Measurements from ENCODE around the gene ARPP19. TPM values are rescaled to one million over a fixed set of nuclear protein-coding genes. Genes with fewer than 3 reads are reported as not detected.
"Not testable (repeated sequence)": the region's sequence is repeated elsewhere in the genome, so short reads cannot be mapped to it uniquely, and the experiment has no call there.

ARPP19 gene
- total RNA-seq, 2 donors from 2014 or later = 86.5 to 99.5 TPM

GRCh38 chr15:52521682-52522081 is 47.1 kb downstream of the ARPP19 start:
- no peak for ATAC-seq
- DNase-seq = no peak
- intact Hi-C loops (cut with DNase I, micrococcal nuclease) = no loop called here

- no peak for ATAC-seq
- no peak for DNase-seq
- intact Hi-C loops (cut with DNase I, micrococcal nuclease) = no loop called here
Observed at GRCh38 chr15:52520421-52520820, 48.4 kb downstream of the ARPP19 start.

DNA sequence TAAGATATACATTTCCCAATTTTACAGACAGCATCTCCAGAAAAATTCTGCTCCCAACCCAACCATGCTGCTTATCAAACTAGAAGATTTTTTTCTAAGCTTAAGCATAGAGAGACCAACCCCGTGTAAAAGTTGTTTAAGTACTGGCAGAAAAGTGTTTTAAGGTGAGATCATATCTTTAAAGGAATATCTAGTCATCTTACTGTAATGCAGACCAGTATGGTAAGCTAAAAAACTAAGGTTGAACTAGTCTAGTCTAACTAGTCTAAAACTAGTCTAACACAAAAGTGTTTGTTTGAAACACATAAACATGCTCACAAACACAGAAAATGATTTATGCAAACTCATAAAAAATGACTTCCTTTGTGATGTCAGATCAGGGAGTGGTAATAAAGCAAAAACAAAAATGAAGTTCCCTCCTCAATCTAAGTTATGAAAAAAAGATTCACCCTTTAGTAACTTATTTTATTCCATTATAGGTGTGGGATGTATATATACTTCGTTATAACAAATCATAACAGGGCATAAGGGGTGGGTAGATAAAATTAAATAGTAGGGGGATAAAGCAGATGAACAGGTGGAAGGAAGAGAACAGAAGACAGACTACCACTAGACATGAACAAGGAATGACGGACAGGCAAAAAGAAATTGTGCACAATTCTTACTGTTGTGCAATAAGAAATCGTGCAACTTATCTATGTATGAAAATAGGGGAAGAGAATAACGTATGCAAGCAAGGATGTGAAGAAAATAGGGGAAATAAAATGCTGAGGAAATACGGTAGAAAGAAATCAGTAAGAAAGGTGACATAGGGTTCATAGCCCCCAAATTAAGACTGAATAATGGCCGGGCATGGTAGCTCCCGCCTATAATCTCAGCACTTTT is 50.1 kb downstream of the ARPP19 start:
- no peak for DNase-seq
- no peak for ATAC-seq
- intact Hi-C loops (cut with DNase I, micrococcal nuclease) = no loop called here

GRCh38 chr15:52517014-52517413 is 51.8 kb downstream of the ARPP19 start:
- ATAC-seq (no peak), DNase-seq (no peak)
- intact Hi-C loops (cut with DNase I, micrococcal nuclease) = no loop called here

DNA sequence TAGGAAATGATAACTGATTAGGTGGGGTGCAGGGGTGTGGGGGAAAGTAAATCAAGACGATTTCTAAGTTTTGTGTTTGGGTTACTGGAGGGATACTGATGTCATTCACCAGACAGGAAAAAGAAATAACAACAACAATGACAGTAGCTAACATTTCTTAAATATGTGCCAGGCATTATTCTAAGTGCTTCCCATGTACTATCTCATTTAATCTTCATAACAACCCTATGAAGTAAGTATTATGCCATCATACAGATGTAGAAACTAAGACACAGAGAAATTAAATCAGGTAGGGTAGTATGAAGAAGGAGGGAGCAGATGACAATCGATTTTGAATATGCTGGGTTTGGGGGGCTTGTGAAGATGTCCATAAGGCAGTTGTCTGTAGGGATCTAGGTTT is 53.5 kb downstream of the ARPP19 start:
- ATAC-seq = no peak
- DNase-seq = no peak
- intact Hi-C loops (cut with DNase I, micrococcal nuclease) = no loop called here

GRCh38 chr15:52514482-52514881 is 54.3 kb downstream of the ARPP19 start:
- ATAC-seq = no peak
- DNase-seq = no peak
- intact Hi-C loops (cut with DNase I, micrococcal nuclease) = no loop called here

DNA sequence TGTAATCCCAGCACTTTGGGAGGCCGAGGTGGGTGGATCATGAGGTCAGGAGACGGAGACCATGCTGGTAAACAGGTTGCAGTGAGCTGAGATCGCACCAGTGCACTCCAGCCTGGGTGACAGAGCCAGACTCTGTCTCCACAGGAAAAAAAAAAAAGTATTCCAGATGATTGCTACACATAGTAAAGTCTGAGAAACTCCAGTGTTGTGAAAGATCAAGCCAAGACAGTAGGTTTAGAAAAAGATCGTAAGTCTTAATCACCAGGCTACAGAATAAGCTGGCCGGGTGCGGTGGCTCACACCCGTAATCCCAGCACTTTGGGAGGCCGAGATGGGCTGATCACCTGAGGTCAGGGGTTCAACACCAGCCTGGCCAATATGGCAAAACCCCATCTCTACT is 56.0 kb downstream of the ARPP19 start:
- intact Hi-C loops (cut with DNase I, micrococcal nuclease); ATAC-seq; DNase-seq: not testable (repeated sequence)

DNA sequence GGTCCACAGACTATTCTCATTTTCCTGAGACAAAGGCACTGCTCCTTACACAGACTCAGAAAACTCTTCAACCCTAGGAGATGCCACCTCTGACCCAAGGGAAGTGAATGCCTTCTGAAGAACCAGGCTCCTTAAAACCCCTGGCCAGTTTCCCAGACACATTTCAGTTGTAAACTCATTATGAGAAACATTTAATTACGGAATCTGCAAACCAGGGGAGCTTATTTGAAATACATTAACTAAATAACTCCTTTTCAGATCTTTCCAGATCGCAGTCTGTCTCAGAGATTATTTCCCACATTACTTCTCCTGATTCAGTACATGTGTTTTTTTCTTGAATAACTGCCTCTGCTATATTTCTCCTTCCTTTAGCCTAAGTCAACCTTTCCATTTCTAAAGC is 57.7 kb downstream of the ARPP19 start:
- intact Hi-C loops (cut with DNase I, micrococcal nuclease) = no loop called here
- no peak for ATAC-seq

GRCh38 chr15:52509500-52510245 is 59.2 kb downstream of the ARPP19 start:
- no peak for ATAC-seq
- intact Hi-C loops (cut with DNase I, micrococcal nuclease) = no loop called here

More for the DNA sequence above, 57.7 kb downstream of the ARPP19 start:
- DNase-seq = no peak

GRCh38 chr15:52506549-52506948 is 62.3 kb downstream of the ARPP19 start:
- no peak for ATAC-seq

More at GRCh38 chr15:52509500-52510245, 59.2 kb downstream of the ARPP19 start:
- no peak for DNase-seq

GRCh38 chr15:52505151-52505550 is 63.7 kb downstream of the ARPP19 start:
- intact Hi-C loops (cut with DNase I, micrococcal nuclease) = no loop called here
- ATAC-seq (no peak), DNase-seq (no peak)

More at GRCh38 chr15:52506549-52506948, 62.3 kb downstream of the ARPP19 start:
- no peak for DNase-seq
- intact Hi-C loops (cut with DNase I, micrococcal nuclease) = no loop called here

- DNase-seq (no peak), ATAC-seq (no peak)
- intact Hi-C loops (cut with DNase I, micrococcal nuclease) = no loop called here
Observed at GRCh38 chr15:52503788-52504496, 64.9 kb downstream of the ARPP19 start.

DNA sequence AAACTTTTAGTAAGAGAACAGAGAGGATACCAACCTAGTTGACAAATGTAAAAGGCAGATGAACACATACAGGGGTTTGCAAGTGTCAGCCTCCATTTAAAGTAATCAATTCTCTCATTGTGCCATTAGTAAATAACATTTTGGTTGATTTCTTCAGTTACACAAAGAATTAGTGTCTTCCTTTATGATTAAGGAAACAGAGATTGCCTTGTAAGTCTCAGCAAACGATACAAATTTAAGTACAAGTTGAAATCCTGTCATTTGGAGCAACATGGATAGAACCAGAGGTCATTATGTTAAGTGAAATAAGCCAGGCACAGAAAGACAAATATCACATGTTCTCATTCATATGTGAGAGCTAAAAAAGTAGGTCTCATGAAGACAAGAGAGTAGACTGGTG is 66.2 kb downstream of the ARPP19 start:
- ATAC-seq (no peak), DNase-seq (no peak)
- intact Hi-C loops (cut with DNase I, micrococcal nuclease) = no loop called here

- no peak for DNase-seq
- no peak for ATAC-seq
- intact Hi-C loops (cut with DNase I, micrococcal nuclease) = no loop called here
Observed at GRCh38 chr15:52499506-52499905, 69.3 kb downstream of the ARPP19 start.

- intact Hi-C loops (cut with DNase I, micrococcal nuclease) = no loop called here
- no peak for ATAC-seq
Observed at GRCh38 chr15:52498706-52499105, 70.1 kb downstream of the ARPP19 start.

More at GRCh38 chr15:52498706-52499105, 70.1 kb downstream of the ARPP19 start:
- no peak for DNase-seq

Other genes with a start within 250 kb of the ARPP19 start
- gene MYO5A, start 40.1 kb downstream of the ARPP19 start, total RNA-seq = 1 to 10 TPM; 5.9 to 7.9 TPM
- gene ATOSA, start 110.4 kb upstream of the ARPP19 start, total RNA-seq = 10 to 100 TPM; 46.4 to 59.0 TPM
- not detected for gene ONECUT1, start 221.3 kb upstream of the ARPP19 start, total RNA-seq

Measured in left colon (tissue), 2 donors.